Measurements from ENCODE around the gene IL18BP. TPM values are rescaled to one million over a fixed set of nuclear protein-coding genes. Genes with fewer than 3 reads are reported as not detected.

IL18BP gene
- total RNA-seq, 1 donor from 2014 or later: 15.2 TPM

- no peak overlapping the region for H2AFZ ChIP-seq (ENCODE audit: low read depth, low read length)
- FAIRE-seq (no peak), DNase-seq (ENCODE audit: low read depth) (no peak)
- Mint-ChIP-seq H3K27me3 (ENCODE audit: low read depth, unreplicated experiment) (no peaks in the 10 kb centered on the region), H3K9me3 (ENCODE audit: unreplicated experiment) (peaks cover 2% of the 10 kb centered on the region), H3K4me1 (ENCODE audit: low read depth, unreplicated experiment) (peaks cover 22% of the 10 kb centered on the region), H3K27ac (ENCODE audit: unreplicated experiment) (no peak overlapping the region), H3K4me3 (ENCODE audit: unreplicated experiment) (no peak overlapping the region), H3K36me3 (ENCODE audit: low read depth, unreplicated experiment) (peaks cover 41% of the 10 kb centered on the region)
- H3K79me2 ChIP-seq (ENCODE audit: insufficient read depth, low read length): peaks cover 12% of the 10 kb centered on the region
- H3K36me3 ChIP-seq (ENCODE audit: insufficient read depth, low read length): peaks cover 16% of the 10 kb centered on the region
- no peak for TF ChIP-seq EZH2 (IDR thresholded peaks at IDR 0.05; ENCODE audit: insufficient read depth, low read length)
- TF ChIP-seq CTCF (IDR thresholded peaks at IDR 0.05; ENCODE audit: insufficient read depth, low read depth, low read length): no peak
- H3K4me2 ChIP-seq (ENCODE audit: low read length): no peak overlapping the region
- no peak overlapping the region for H3K9ac ChIP-seq (ENCODE audit: low read length)
- peaks cover 64% of the 10 kb centered on the region for H4K20me1 ChIP-seq (ENCODE audit: insufficient read depth, low read length)
- H3K27me3 ChIP-seq (ENCODE audit: insufficient read depth, low read length): no peaks in the 10 kb centered on the region
- H3K9me3 ChIP-seq (ENCODE audit: insufficient read depth, low read depth, low read length): no peaks in the 10 kb centered on the region
- H3K4me1 ChIP-seq (ENCODE audit: insufficient read depth, low read length): no peaks in the 10 kb centered on the region
- H3K4me3 ChIP-seq (ENCODE audit: insufficient read depth, low read depth, low read length): no peak overlapping the region
- H3K27ac ChIP-seq (ENCODE audit: low read depth, low read length): no peak overlapping the region
Measured at GRCh38 chr11:71995726-71996291, 2.9 kb upstream of the IL18BP start.

- peaks cover 2% of the 10 kb centered on the region for H3K9me3 Mint-ChIP-seq (ENCODE audit: unreplicated experiment)
- H3K36me3 Mint-ChIP-seq (ENCODE audit: low read depth, unreplicated experiment): peaks cover 36% of the 10 kb centered on the region
- TF ChIP-seq CTCF (IDR thresholded peaks at IDR 0.05; ENCODE audit: insufficient read depth, low read depth, low read length): no peak
- no peak for TF ChIP-seq EZH2 (IDR thresholded peaks at IDR 0.05; ENCODE audit: insufficient read depth, low read length)
- peaks cover 10% of the 10 kb centered on the region for H3K36me3 ChIP-seq (ENCODE audit: insufficient read depth, low read length)
- no peak overlapping the region for H3K4me3 ChIP-seq (ENCODE audit: insufficient read depth, low read depth, low read length)
- H3K4me1 Mint-ChIP-seq (ENCODE audit: low read depth, unreplicated experiment): peaks cover 22% of the 10 kb centered on the region
- H3K27ac Mint-ChIP-seq (ENCODE audit: unreplicated experiment): no peak overlapping the region
- H3K9me3 ChIP-seq (ENCODE audit: insufficient read depth, low read depth, low read length): no peaks in the 10 kb centered on the region
- H3K27me3 Mint-ChIP-seq (ENCODE audit: low read depth, unreplicated experiment): no peaks in the 10 kb centered on the region
- H3K4me3 Mint-ChIP-seq (ENCODE audit: unreplicated experiment): peak overlapping the region; percentile 54
- no peaks in the 10 kb centered on the region for H3K4me1 ChIP-seq (ENCODE audit: insufficient read depth, low read length)
- no peak overlapping the region for H2AFZ ChIP-seq (ENCODE audit: low read depth, low read length)
- peaks cover 68% of the 10 kb centered on the region for H4K20me1 ChIP-seq (ENCODE audit: insufficient read depth, low read length)
- no peak overlapping the region for H3K4me2 ChIP-seq (ENCODE audit: low read length)
- no peaks in the 10 kb centered on the region for H3K27me3 ChIP-seq (ENCODE audit: insufficient read depth, low read length)
- DNase-seq (ENCODE audit: low read depth) (no peak), FAIRE-seq (no peak)
- H3K27ac ChIP-seq (ENCODE audit: low read depth, low read length): no peak overlapping the region
- peaks cover 12% of the 10 kb centered on the region for H3K79me2 ChIP-seq (ENCODE audit: insufficient read depth, low read length)
- no peak overlapping the region for H3K9ac ChIP-seq (ENCODE audit: low read length)
Measured at GRCh38 chr11:71996517-71996916, 2.2 kb upstream of the IL18BP start.

- TF ChIP-seq EZH2 (IDR thresholded peaks at IDR 0.05; ENCODE audit: insufficient read depth, low read length) (no peak), CTCF (IDR thresholded peaks at IDR 0.05; ENCODE audit: insufficient read depth, low read depth, low read length) (no peak)
- Histone ChIP-seq H3K4me2 (ENCODE audit: low read length) (no peak overlapping the region), H2AFZ (ENCODE audit: low read depth, low read length) (no peak overlapping the region), H3K27me3 (ENCODE audit: insufficient read depth, low read length) (no peaks in the 10 kb centered on the region), H3K9me3 (ENCODE audit: insufficient read depth, low read depth, low read length) (no peaks in the 10 kb centered on the region), H3K4me1 (ENCODE audit: insufficient read depth, low read length) (no peaks in the 10 kb centered on the region), H3K79me2 (ENCODE audit: insufficient read depth, low read length) (peaks cover 12% of the 10 kb centered on the region), H3K27ac (ENCODE audit: low read depth, low read length) (no peak overlapping the region), H3K4me3 (ENCODE audit: insufficient read depth, low read depth, low read length) (no peak overlapping the region), H4K20me1 (ENCODE audit: insufficient read depth, low read length) (peaks cover 72% of the 10 kb centered on the region), H3K9ac (ENCODE audit: low read length) (no peak overlapping the region), H3K36me3 (ENCODE audit: insufficient read depth, low read length) (peaks cover 12% of the 10 kb centered on the region)
- peaks cover 24% of the 10 kb centered on the region for H3K4me1 Mint-ChIP-seq (ENCODE audit: low read depth, unreplicated experiment)
- no peak for DNase-seq (ENCODE audit: low read depth)
- no peak overlapping the region for H3K4me3 Mint-ChIP-seq (ENCODE audit: unreplicated experiment)
- peaks cover 36% of the 10 kb centered on the region for H3K36me3 Mint-ChIP-seq (ENCODE audit: low read depth, unreplicated experiment)
- no peak for FAIRE-seq
- peaks cover 2% of the 10 kb centered on the region for H3K9me3 Mint-ChIP-seq (ENCODE audit: unreplicated experiment)
- H3K27me3 Mint-ChIP-seq (ENCODE audit: low read depth, unreplicated experiment): no peaks in the 10 kb centered on the region
- no peak overlapping the region for H3K27ac Mint-ChIP-seq (ENCODE audit: unreplicated experiment)
Measured at GRCh38 chr11:71996946-71997345, 1.8 kb upstream of the IL18BP start.
